HG03520 (cell line): ENCODE results near the gene PROCR.
"Not testable (repeated sequence)": the region's sequence is repeated elsewhere in the genome, so short reads cannot be mapped to it uniquely, and the experiment has no call there.

Source experiments
- ATAC-seq: cut with Tn5 transposase; IDR thresholded peaks from one replicate; pipeline ENCODE4 v1.9.1; 2021; ENCODE audit warnings: mild to moderate bottlenecking, moderate library complexity; ENCODE audit not compliant: unreplicated experiment

The PROCR gene

GRCh38 chr20:35192118-35192872 lies 20.4 kb downstream of the PROCR start:
- no peak for ATAC-seq

GRCh38 chr20:35193031-35193791 lies 21.3 kb downstream of the PROCR start:
- not testable (repeated sequence) for ATAC-seq

- no peak for ATAC-seq
Measured at GRCh38 chr20:35196313-35196712, 24.4 kb downstream of the PROCR start.

GRCh38 chr20:35199740-35200139 lies 27.9 kb downstream of the PROCR start:
- ATAC-seq, result no peak

- no peak for ATAC-seq
Measured at GRCh38 chr20:35200267-35200666, 28.4 kb downstream of the PROCR start.

GRCh38 chr20:35201467-35201866 lies 29.6 kb downstream of the PROCR start:
- ATAC-seq, result not testable (repeated sequence)

GRCh38 chr20:35206802-35207201 lies 34.9 kb downstream of the PROCR start:
- ATAC-seq, result no peak

- no peak for ATAC-seq
Measured at GRCh38 chr20:35207950-35208611, 36.2 kb downstream of the PROCR start.

GRCh38 chr20:35215066-35215956 lies 43.4 kb downstream of the PROCR start:
- ATAC-seq, result no peak

GRCh38 chr20:35216541-35216940 lies 44.7 kb downstream of the PROCR start:
- ATAC-seq, result no peak

GRCh38 chr20:35223941-35224340 lies 52.1 kb downstream of the PROCR start:
- ATAC-seq, result no peak

GRCh38 chr20:35224536-35224935 lies 52.7 kb downstream of the PROCR start:
- ATAC-seq, result no peak

- ATAC-seq, result no peak
Measured at GRCh38 chr20:35225319-35226125, 53.6 kb downstream of the PROCR start.

GRCh38 chr20:35226126-35226883 lies 54.4 kb downstream of the PROCR start, which contains the start of gene MMP24:
Gene MMP24 (plus strand): TSS chr20:35226690. CDS start chr20:35226739, 49 bp downstream.
- ATAC-seq, result no peak
